Choroid plexus epithelial cell (primary cell): ENCODE results near the gene PELI2.

Experiments
- DNase-seq: peaks from one replicate; pipeline ENCODE4 v3.0.0-alpha.2; 2010; ENCODE audit warnings: low read depth
- H3K4me3 ChIP-seq: 2 replicates; pipeline ENCODE4 v1.5.1; 2011; ENCODE audit warnings: low read depth, mild to moderate bottlenecking, control low read depth, low read length, moderate library complexity
- CTCF ChIP-seq: conservative IDR thresholded peaks from 2 replicates; pipeline ENCODE4 v1.5.1; 2011; ENCODE audit warnings: low read depth, mild to moderate bottlenecking, control low read depth, inconsistent platforms, low read length, moderate library complexity

The PELI2 gene

GRCh38 chr14:56087671-56088471, 30.3 kb upstream of the PELI2 start:
- H3K4me3 ChIP-seq, result no peak overlapping the region
- TF ChIP-seq CTCF, result no peak
- no peak for DNase-seq

GRCh38 chr14:56088941-56089340, 29.3 kb upstream of the PELI2 start:
- TF ChIP-seq CTCF, result no peak
- no peak for DNase-seq
- H3K4me3 ChIP-seq, result no peak overlapping the region

GRCh38 chr14:56092763-56093162, 25.4 kb upstream of the PELI2 start:
- no peak for DNase-seq
- no peak overlapping the region for H3K4me3 ChIP-seq
- TF ChIP-seq CTCF, result no peak

GRCh38 chr14:56094076-56094475, 24.1 kb upstream of the PELI2 start:
- H3K4me3 ChIP-seq, result no peak overlapping the region
- no peak for DNase-seq
- no peak for TF ChIP-seq CTCF

- TF ChIP-seq CTCF, result no peak
- H3K4me3 ChIP-seq, result no peak overlapping the region
- DNase-seq, result no peak
Measured at GRCh38 chr14:56098021-56098420, 20.2 kb upstream of the PELI2 start.

GRCh38 chr14:56099081-56099797, 19.0 kb upstream of the PELI2 start:
- no peak for DNase-seq
- no peak overlapping the region for H3K4me3 ChIP-seq
- no peak for TF ChIP-seq CTCF
